Esophagus muscularis mucosa (tissue), 4 donors: Measurements from ENCODE around the gene CELSR1. TPM values are rescaled to one million over a fixed set of nuclear protein-coding genes. Genes with fewer than 3 reads are reported as not detected.

Source experiments
- DNase-seq: peaks from one replicate; pipeline ENCODE4 v3.0.0-alpha.2; 2017; ENCODE audit errors: extremely low spot score
- H3K27ac ChIP-seq, 4 donors: fragments of 200-600 bp; sonication (generic); replicated peaks in 1 of 4; 1 replicate in 3 of 4; 2 replicates in 1 of 4; pipeline ENCODE4 v1.5.1; 2016 to 2019; ENCODE audit warnings: mild to moderate bottlenecking in 1 of 4
- H3K27me3 ChIP-seq, 4 donors: fragments of 200-600 bp; sonication (generic); one replicate each; pipeline versions ENCODE4 v1.5.1 to v1.6.0; 2016 to 2019
- H3K36me3 ChIP-seq, 4 donors: fragments of 200-600 bp; sonication (generic); one replicate each; pipeline ENCODE4 v1.5.1; 2016 to 2019
- H3K4me1 ChIP-seq, 4 donors: fragments of 200-600 bp; sonication (generic); one replicate each; pipeline ENCODE4 v1.5.1; 2016 to 2019
- H3K4me3 ChIP-seq, 4 donors: fragments of 200-600 bp; sonication (generic); 1 replicate in 2 of 4; 2 replicates in 2 of 4; pipeline ENCODE4 v1.5.1; 2016 to 2019; ENCODE audit warnings: mild to moderate bottlenecking in 4 of 4, moderate library complexity in 1 of 4
- H3K9me3 ChIP-seq, 4 donors: fragments of 200-600 bp; sonication (generic); 1 replicate in 3 of 4; 2 replicates in 1 of 4; pipeline ENCODE4 v1.5.1; 2016 to 2019
- CTCF ChIP-seq, 3 experiments: fragments of 200-600 bp in 2 of 3; fragments of 450-650 bp in 1 of 3; sonication (generic) in 2 of 3; IDR thresholded peaks; one replicate each; pipeline ENCODE4 v1.5.1; 2017 to 2019; ENCODE audit warnings: antibody characterized with exemption in 3 of 3, mild to moderate bottlenecking in 2 of 3, moderate library complexity in 1 of 3
- EP300 ChIP-seq: sonication (generic); formaldehyde crosslinking; IDR thresholded peaks from one replicate; pipeline ENCODE4 v1.6.1; 2017; ENCODE audit warnings: antibody characterized with exemption
- POLR2A ChIP-seq: fragments of 450-650 bp; IDR thresholded peaks from one replicate; pipeline ENCODE4 v1.6.1; 2017; ENCODE audit warnings: antibody characterized with exemption, moderate library complexity, mild to moderate bottlenecking, low read depth
- POLR2AphosphoS5 ChIP-seq, 2 donors: sonication (generic); formaldehyde crosslinking; IDR thresholded peaks; one replicate each; pipeline ENCODE4 v1.6.1; 2017; ENCODE audit warnings: antibody characterized with exemption in 2 of 2
- WGBS: methylation state at CpG from one replicate; pipeline ENCODE4 v1.1.5; 2018; 5-methylcytosine and 5-hydroxymethylcytosine counted together
- intact Hi-C: fragments of 100-400 bp; cut with DNase I; formaldehyde crosslinking; loops from one replicate; pipeline ENCODE4 v1.15.1; 2023
- total RNA-seq, 4 donors: library from RNA; depleted of rRNA; stranded (reverse); fragments of >200 nt; gene quantifications; one replicate each; pipeline versions ENCODE4 v1.1.0 to v1.2.1, GENCODE V29; 2016

The CELSR1 gene
- total RNA-seq, 4 donors from 2014 or later: 2.5 to 2.7 (median 2.6) TPM

- DNase-seq: no peak
- H3K4me3 ChIP-seq: no peak overlapping the region
- intact Hi-C loops: no loop called here
- no peaks in the 10 kb centered on the region for H3K27me3 ChIP-seq
- peaks cover 0 to 42% (median 10%) of the 10 kb centered on the region in 4 donors for H3K4me1 ChIP-seq
- TF ChIP-seq POLR2A (no peak), EP300 (no peak), POLR2AphosphoS5 (IDR thresholded peaks at IDR 0.05) (no peak), CTCF (IDR thresholded peaks at IDR 0.05) (no peak)
- H3K36me3 ChIP-seq: peaks cover 71 to 99% (median 98%) of the 10 kb centered on the region in 4 donors
- 94% methylated on average over 8 of the region's 23 CpGs for WGBS
- H3K27ac ChIP-seq: no peak overlapping the region
- no peaks in the 10 kb centered on the region for H3K9me3 ChIP-seq
Measured at GRCh38 chr22:46351767-46352166, 185.7 kb downstream of the CELSR1 start.

- Histone ChIP-seq H3K36me3 (peaks cover 73 to 99% (median 98%) of the 10 kb centered on the region in 4 donors), H3K4me1 (peaks cover 0 to 44% (median 10%) of the 10 kb centered on the region in 4 donors), H3K27me3 (no peaks in the 10 kb centered on the region), H3K27ac (no peak overlapping the region), H3K9me3 (no peaks in the 10 kb centered on the region), H3K4me3 (no peak overlapping the region)
- intact Hi-C loops: no loop called here
- TF ChIP-seq CTCF (IDR thresholded peaks at IDR 0.05): no peak
- no peak for TF ChIP-seq POLR2A
- no peak for TF ChIP-seq EP300
- TF ChIP-seq POLR2AphosphoS5 (IDR thresholded peaks at IDR 0.05): no peak
- no peak for DNase-seq
- WGBS: 90% methylated on average over 28 of the region's 28 CpGs
Measured at GRCh38 chr22:46351131-46351735, 186.2 kb downstream of the CELSR1 start.

GRCh38 chr22:46350646-46351045 lies 186.8 kb downstream of the CELSR1 start:
- H3K27ac ChIP-seq: no peak overlapping the region
- no peak for DNase-seq
- H3K36me3 ChIP-seq: peaks cover 76 to 99% (median 98%) of the 10 kb centered on the region in 4 donors
- intact Hi-C loops: no loop called here
- WGBS: 91% methylated on average over 13 of the region's 20 CpGs
- H3K4me1 ChIP-seq: peaks cover 0 to 46% (median 9%) of the 10 kb centered on the region in 4 donors
- H3K9me3 ChIP-seq: no peaks in the 10 kb centered on the region
- no peak overlapping the region for H3K4me3 ChIP-seq
- TF ChIP-seq POLR2AphosphoS5 (IDR thresholded peaks at IDR 0.05): no peak
- TF ChIP-seq EP300: no peak
- TF ChIP-seq POLR2A: no peak
- no peak for TF ChIP-seq CTCF (IDR thresholded peaks at IDR 0.05)
- no peaks in the 10 kb centered on the region for H3K27me3 ChIP-seq

GRCh38 chr22:46350121-46350520 lies 187.3 kb downstream of the CELSR1 start:
- intact Hi-C loops: no loop called here
- H3K27ac ChIP-seq: no peak overlapping the region
- H3K27me3 ChIP-seq: no peaks in the 10 kb centered on the region
- no peaks in the 10 kb centered on the region for H3K9me3 ChIP-seq
- peaks cover 0 to 42% (median 8%) of the 10 kb centered on the region in 4 donors for H3K4me1 ChIP-seq
- WGBS: 60% methylated on average over 7 of the region's 7 CpGs
- peaks cover 76 to 99% (median 98%) of the 10 kb centered on the region in 4 donors for H3K36me3 ChIP-seq
- TF ChIP-seq CTCF (IDR thresholded peaks at IDR 0.05) (no peak), EP300 (no peak), POLR2A (no peak), POLR2AphosphoS5 (IDR thresholded peaks at IDR 0.05) (no peak)
- DNase-seq: no peak
- no peak overlapping the region for H3K4me3 ChIP-seq

GRCh38 chr22:46349681-46350080 lies 187.7 kb downstream of the CELSR1 start:
- TF ChIP-seq POLR2A (no peak), CTCF (IDR thresholded peaks at IDR 0.05) (no peak), POLR2AphosphoS5 (IDR thresholded peaks at IDR 0.05) (no peak), EP300 (no peak)
- Histone ChIP-seq H3K4me3 (no peak overlapping the region), H3K4me1 (peaks cover 0 to 42% (median 8%) of the 10 kb centered on the region in 4 donors), H3K9me3 (no peaks in the 10 kb centered on the region), H3K36me3 (peaks cover 79 to 99% (median 98%) of the 10 kb centered on the region in 4 donors), H3K27ac (no peak overlapping the region), H3K27me3 (no peaks in the 10 kb centered on the region)
- no peak for DNase-seq
- intact Hi-C loops: no loop called here
- 72% methylated on average over 6 of the region's 6 CpGs for WGBS
